NCI-H345 treated with DMSO at 0.1 percent for 48 hours (cell line): ENCODE results near the gene SUCLG2.

Experiments
- DNase-seq: peaks from one replicate; lab custom pipeline; 2025; ENCODE audit not compliant: unreplicated experiment; lab: John Stamatoyannopoulos, UW

Gene SUCLG2

GRCh38 chr3:67460841-67461510, 193.4 kb downstream of the SUCLG2 start:
- no peak for DNase-seq

DNA sequence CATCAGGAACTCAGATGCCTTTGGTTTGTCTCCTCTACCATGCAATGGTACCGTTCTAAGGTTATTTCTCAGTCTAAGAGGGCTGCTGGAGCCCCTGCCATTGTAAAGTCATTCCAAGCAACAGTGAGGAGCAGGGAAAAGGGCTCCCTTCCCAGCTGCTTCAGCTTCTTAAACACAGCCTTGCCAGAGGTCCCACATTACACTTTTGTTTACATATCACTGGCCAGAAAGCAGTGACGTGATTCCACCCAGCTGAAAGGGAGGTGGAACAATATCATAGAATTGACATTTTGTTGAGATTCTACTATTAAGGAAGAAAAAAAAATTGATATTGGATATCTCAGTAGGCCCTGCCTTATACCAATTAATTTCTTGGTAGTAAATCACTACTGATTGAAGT, 194.6 kb downstream of the SUCLG2 start:
- no peak for DNase-seq

DNA sequence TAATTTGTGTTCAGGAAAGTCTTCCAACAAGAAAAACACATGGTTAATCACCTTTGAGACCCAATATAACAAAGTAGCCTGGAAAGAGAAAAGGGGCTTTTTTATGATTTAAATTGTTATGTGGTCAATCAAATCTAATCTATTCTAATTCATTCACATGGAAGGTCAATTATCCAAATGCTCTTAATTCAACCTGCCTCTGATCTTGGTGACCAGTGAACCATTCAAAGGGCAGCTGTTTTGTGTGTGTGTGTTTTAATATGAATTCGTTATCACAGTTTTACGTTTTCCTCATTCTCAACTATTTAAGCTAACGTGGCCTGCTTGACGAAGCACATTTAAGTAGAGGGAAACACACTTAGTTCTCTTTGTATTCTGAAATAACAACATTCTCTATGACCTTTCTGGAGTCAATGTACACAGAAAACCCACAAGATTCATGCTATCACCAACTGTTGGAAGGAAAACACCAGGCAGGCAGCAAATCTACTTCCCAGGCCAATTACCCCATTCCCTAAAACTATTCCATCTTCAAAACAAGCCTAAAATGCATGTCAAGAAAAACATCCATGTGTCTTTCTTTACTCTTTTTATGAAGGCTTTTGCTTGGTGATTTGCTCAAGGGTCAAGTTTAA, 195.4 kb downstream of the SUCLG2 start:
- DNase-seq, result no peak

DNA sequence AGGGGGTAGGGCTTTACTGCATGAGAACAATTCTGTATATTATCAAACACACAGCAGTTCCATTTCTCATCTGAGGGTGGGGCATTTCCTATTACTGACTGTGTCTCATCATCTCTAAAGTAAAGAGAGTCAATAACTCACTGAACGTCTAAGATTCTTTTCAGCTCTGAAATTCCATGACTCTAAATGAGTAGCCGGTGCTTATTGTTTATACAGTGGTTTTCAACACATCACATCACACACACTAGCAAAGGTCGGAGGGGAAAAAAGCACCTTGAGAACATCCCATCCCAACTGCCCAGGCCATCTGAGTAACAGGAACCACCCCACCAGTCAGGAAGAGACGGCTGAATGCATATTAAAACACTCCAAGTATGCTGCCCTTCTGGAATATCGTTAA, 196.0 kb downstream of the SUCLG2 start:
- no peak for DNase-seq

GRCh38 chr3:67453628-67454027, 200.8 kb downstream of the SUCLG2 start:
- no peak for DNase-seq

- DNase-seq, result no peak
These were observed 204.3 kb downstream of the SUCLG2 start for GRCh38 chr3:67450153-67450552.

DNA sequence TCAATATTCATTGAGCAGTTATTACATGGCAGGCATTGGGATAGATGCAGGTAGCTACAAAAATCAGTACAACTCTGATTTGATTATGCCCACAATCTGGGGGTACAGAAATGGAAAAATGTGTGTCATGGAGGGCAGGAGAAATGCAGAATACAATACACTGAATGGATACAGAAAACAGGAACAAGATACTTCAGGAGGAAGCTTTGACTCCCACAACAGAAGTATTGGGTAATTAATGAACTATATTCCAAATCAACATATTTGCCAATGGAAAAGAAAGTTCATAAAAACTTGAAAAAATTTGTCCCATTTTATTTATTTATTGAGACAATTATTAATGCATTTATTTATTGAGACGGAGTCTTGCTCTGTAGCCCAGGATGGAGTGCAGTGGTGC, 207.0 kb downstream of the SUCLG2 start:
- DNase-seq, result no peak

DNA sequence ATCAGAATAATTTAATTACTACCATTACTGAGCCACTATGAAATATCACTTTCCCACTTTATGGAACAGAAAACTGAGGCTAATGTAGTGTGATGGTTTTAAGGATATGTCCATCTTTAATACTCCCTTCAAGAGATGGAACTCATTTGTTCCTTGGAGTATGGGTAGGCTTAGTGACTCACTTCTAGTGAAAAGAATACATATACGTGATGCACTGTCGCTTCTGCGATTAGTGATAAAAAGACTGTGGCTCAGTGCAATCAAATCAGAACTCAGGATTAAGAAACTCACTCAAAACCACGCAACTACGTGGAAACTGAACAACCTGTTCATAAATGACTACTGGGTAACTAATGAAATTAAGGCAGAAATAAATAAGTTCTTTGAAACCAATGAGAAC, 216.6 kb downstream of the SUCLG2 start:
- no peak for DNase-seq

GRCh38 chr3:67437090-67437489, 217.3 kb downstream of the SUCLG2 start:
- DNase-seq, result no peak

DNA sequence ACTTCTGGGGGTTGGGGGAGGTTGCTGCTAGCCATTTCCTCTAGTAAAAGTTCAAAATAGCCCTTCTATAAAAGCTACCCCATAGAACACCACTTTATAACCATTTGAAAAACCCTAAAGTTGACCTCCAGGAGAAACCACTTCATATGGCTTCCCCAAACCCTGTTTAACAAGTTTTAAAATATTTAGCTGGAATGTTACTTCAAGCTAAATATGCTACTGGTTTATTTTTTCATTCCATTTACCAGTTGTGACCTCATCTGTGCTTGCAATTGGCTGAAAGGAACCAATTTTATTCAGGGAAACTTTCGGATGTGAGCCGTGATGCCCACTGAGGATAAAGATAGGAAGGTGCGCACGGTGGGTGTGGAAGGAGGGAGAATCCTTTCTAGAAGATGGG, 221.3 kb downstream of the SUCLG2 start:
- no peak for DNase-seq

DNA sequence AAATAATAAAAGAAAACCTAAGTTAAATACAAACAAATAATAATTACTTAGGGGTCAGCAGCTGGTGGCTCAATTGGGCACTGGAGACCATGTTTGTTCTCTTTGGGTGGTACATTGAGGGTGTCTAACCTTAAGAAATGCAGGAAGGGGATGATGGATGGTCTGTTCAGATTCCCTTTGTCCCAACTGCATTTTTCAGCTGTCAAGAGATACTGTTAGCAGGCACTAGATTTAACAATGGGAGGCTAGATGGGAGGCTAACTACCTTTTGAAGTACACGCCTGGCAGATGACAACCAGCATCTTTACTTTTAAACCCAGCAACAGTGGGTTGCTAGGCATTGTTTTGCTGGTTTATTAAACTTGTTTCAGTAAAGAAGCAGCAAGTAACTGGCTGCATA, 222.5 kb downstream of the SUCLG2 start:
- no peak for DNase-seq

DNA sequence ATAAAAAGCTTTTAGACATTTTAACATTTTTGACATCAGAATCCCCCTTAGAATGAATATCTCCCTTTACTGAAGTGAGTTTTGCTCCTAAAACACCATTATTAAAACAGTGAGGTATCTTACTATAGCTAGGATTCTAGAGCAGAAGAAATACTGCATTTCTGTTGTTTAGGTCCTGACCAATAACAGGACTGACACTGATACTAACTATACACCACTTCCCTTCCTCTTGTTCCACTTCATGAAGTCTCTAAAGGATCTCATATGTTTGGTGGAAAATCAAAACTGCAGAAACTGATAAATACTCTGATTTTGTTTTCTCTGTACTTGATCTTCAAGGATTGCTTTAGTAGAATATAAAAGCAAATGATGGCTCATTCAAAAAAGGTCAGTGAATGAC, 230.7 kb downstream of the SUCLG2 start:
- DNase-seq, result no peak

GRCh38 chr3:67421912-67422311, 232.5 kb downstream of the SUCLG2 start:
- DNase-seq, result no peak

DNA sequence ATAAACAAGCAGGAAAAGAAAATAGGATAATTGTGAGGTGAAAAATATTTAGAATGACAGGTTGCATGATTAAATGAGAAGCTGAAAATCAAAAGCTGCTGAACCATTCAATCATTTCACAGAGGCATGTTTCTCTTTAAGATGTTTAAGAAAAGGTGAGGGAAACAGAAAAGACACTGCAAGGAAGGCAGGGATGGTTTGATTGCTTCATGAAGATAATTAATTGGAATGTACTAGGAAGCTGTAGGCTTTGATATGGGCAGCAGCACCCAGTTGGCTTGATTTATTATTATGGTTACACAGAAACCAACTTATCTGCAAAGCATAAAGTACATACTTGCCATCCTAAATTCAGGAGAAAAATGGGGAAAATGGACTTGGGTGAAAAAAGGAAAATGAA, 234.6 kb downstream of the SUCLG2 start:
- no peak for DNase-seq

DNA sequence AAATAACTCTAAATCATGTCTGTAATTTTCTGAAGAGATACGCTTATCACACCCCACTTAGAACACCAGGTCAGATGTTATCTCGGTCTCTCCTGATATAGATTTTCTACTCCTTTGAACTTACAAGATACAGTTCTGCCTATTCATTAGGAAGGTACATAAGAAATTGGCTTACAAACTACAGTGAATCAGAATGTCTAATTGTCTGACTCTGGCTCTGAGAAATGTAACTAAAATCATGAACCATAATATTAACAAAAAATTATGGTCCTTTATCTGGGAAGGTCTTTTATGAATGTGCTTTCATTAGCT, 235.2 kb downstream of the SUCLG2 start:
- no peak for DNase-seq

GRCh38 chr3:67418426-67419217, 235.8 kb downstream of the SUCLG2 start:
- DNase-seq, result no peak

DNA sequence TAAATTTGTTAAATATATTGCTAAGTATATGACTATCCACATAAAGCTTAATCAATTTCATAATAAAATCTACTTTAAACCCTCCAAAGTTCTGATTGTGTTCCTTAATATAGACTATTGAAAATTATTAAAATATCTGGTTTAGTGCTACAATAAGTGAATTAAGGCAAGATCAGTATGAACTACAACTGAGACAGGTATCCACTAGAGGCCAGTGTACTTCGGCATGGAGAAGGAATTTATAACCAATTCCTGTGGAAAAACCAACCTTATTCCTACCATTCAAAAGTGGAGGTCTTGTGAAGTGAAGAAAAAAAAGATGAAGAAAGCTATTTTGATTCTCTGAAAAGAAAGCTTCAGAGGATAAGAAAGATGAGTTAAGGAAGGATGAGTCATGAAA, 237.7 kb downstream of the SUCLG2 start:
- no peak for DNase-seq

- no peak for DNase-seq
These were observed 238.9 kb downstream of the SUCLG2 start for GRCh38 chr3:67415511-67415910.

- DNase-seq, result no peak
These were observed 239.7 kb downstream of the SUCLG2 start for GRCh38 chr3:67414740-67415139.

DNA sequence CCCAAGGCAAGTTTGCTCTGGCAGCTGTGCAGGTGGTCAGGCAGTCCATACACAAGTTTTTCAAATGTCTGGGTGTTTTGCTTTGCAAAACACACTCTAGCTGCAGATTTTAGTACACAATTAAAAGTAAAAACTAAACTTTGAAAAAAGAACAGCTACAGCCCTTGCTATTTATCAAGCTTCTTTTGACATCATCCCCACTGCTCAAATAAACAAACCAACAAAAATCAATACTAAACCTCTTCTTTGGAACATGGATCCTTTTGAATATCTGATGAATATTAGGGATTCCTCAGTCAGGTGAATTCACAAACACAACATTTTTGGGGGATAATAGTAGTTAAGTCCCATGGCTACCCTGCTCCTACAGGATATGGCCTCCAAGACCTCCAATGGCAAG, 249.2 kb downstream of the SUCLG2 start:
- DNase-seq, result no peak

DNA sequence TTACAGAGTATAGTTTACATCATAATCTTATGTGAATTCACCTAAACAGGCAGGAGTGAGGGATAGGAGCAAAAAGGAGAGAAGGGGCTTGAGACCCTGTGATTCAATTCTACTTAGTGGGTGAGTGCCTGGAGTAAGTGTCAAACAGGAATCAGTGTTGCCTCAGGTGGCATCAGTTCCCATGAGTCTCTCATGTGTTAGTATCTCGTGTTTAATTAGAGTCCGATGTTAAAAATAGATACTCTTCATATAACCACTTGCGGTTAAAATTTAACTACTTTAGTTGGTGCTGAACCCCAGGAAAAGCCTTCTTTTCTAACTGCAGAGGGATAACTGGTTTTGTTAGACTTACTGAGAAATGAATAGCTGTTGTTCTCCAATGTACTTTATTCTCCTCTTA, 251.5 kb downstream of the SUCLG2 start:
- DNase-seq, result no peak

- DNase-seq, result no peak
These were observed 252.5 kb downstream of the SUCLG2 start for GRCh38 chr3:67401921-67402320.
